NCI-H1694 (cell line): ENCODE measurements around the gene POLR3B.
"Not testable (repeated sequence)": the region's sequence is repeated elsewhere in the genome, so short reads cannot be mapped to it uniquely, and the experiment has no call there.

Experiments
- DNase-seq: peaks from one replicate; lab custom pipeline; 2025; lab: John Stamatoyannopoulos, UW

Gene POLR3B

DNA sequence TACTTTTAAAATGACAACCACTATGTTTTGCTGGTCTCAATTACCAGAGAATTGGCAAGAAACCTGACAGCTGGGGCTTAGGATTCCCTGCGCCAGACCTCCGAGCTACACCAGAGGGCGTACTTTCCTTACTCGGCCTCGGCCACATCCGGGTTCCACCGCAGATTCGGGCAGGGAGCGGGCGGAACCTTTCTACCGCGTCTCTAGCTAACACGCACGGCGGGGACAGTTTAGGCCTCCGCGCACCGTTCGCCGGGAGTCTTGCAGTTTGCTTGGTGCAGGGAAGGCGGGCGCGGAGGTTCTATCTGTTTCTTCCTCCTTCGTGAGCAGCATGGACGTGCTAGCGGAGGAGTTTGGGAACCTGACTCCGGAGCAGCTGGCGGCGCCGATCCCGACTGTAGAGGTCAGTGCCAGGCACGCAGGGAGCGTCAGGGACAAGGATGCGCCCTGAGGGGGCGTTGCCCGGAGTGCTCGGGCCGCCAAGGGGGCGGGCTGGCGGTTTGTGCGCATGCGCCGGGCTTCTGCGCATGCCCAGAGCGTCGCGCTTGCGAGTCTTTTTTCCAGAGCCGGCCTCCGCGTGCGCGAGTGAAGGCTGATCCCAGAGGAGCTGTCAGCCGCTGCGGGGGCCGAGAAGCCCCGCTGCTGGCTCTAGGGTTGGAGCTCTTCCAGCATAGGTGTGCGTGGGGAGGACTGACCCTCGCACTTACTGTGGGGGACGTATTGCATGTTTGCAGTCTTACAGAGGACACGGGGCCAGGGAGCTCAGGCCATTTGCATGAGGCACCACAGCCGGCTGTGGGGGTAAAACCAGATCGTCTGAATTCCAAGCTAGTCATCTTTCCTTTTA, at the start of gene POLR3B:
Gene POLR3B, plus strand, starts transcription at position 200 of the 847 bp plus-strand sequence. Its CDS starts 132 bp downstream, at position 332.
- peak; percentile 91 for DNase-seq

DNA sequence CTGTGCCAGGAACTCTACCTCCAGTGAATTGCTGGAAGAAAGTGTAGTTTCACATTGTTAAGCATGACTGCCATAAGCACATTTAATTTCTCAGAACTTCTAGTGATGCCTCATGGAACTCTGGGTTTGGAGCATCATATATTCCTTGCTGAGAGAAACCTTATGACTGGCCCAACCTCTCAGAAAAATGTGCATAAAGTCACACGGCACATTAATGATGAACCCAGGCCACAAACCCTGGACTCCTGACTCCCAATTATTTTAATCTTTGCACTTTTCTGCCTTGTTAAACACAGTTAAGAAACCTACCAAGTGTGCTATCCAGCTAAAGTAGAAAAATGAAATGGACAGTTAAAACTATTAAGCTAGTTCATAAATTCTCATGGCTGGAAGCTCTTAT, 49.4 kb upstream of the POLR3B start:
- no peak for DNase-seq

GRCh38 chr12:106308611-106309010, 48.9 kb upstream of the POLR3B start:
- DNase-seq: no peak

- DNase-seq: no peak
These were observed 47.7 kb upstream of the POLR3B start for GRCh38 chr12:106309671-106310505.

DNA sequence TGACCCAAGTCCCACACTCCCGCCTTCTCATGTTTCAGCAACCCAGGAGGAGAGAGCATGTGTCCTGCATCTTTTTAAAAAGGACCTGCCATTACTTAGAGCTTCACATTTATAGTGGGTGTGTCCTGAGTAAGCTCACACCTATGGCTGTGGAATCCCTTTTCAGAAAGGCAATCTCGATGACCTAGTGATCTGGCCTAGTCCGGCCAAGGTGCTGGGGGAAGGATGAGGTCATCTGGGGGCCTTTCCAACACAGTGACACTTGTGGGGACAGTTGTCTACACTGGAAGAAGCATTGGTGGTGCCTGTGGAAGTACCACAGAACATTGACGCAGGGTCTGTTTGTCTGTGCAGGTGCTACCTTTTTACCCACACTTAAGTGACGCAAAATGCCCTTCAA, 46.9 kb upstream of the POLR3B start:
- DNase-seq: no peak

DNA sequence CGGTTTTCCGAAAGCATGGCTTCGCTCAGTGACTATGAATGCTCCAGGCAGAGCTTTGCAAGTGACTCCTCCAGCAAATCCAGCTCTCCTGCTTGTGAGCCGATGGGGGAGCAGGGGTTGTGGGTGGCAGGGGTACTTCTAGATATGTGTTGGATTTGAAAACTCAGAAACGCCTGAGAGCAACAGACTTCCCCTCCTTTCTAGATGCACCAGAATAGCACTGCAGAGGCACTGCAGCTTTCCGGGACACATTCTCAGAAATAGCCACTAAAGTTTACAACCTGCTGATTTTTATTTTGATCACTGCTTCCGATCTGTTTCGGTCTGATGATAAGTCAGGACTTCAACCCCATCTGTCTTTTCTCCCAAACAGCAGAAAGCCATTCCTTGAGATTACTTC, 46.4 kb upstream of the POLR3B start:
- DNase-seq: no peak

GRCh38 chr12:106313413-106313812, 44.1 kb upstream of the POLR3B start:
- DNase-seq: not testable (repeated sequence)

DNA sequence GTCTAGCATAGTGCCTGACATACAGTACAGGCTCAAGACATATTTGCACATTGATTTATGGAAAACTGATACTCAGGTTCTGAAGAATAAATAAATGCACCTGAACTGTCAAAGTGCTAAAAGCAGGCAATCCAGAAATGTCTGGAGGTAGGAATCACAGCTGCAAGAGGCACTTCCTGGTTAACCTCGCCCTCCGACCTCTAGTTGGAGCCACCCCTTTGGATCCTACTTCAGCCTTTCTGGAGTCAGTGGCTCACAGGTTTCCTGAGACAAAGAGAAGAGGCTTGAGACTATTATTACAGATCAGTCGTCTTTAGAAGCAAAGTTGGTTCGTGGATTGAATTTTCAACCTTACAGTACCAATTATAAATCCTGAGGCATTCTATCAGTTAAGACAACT, 42.0 kb upstream of the POLR3B start:
- DNase-seq: no peak

GRCh38 chr12:106317406-106318082, 40.0 kb upstream of the POLR3B start:
- DNase-seq: no peak

- DNase-seq: no peak
These were observed 36.3 kb upstream of the POLR3B start for GRCh38 chr12:106321139-106321850.

DNA sequence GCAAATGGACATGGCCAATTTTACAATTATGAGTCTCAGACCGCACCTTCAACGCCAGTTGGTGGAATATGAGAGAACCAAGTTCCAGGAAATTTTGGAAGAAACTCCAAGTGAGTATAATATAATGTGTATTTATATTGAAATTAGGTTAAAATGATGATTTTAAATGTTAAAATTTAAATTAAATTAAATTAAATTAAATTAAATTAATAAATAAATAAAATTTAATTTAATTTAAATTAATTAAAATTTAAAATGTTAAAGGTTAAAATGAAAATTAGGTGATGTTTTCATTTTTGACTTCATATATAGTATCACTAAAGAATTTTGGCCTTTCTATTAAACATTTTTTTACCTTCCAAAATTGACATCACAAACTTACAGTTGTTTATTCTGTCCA, 34.0 kb upstream of the POLR3B start:
- DNase-seq: no peak

- no peak for DNase-seq
These were observed 30.2 kb upstream of the POLR3B start for GRCh38 chr12:106327309-106327869.

- DNase-seq: no peak
These were observed 28.8 kb upstream of the POLR3B start for GRCh38 chr12:106328735-106329134.

GRCh38 chr12:106329231-106329982, 28.1 kb upstream of the POLR3B start:
- DNase-seq: no peak

GRCh38 chr12:106331599-106331998, 25.9 kb upstream of the POLR3B start:
- DNase-seq: no peak

- DNase-seq: no peak
These were observed 25.0 kb upstream of the POLR3B start for GRCh38 chr12:106332536-106332935.

- no peak for DNase-seq
These were observed 24.5 kb upstream of the POLR3B start for GRCh38 chr12:106333010-106333409.

DNA sequence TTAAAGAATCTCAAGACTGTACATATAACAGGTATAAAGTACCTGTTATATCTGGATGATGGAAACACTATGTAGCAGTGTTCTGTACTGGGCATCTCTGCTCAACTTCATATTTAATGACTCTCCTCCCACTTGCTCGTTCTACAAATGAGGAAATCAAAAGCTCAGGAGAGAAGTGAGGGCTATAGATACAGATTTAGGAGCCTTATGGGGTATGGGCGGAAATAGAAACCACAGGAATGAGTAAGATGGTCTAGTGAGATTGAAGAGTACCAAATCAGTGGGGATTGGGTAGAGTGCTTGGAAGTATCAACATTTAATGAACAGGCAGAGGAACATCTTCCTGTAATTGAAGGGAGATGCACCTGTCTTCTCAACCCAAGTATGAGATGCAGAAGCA, 23.8 kb upstream of the POLR3B start:
- DNase-seq: no peak

DNA sequence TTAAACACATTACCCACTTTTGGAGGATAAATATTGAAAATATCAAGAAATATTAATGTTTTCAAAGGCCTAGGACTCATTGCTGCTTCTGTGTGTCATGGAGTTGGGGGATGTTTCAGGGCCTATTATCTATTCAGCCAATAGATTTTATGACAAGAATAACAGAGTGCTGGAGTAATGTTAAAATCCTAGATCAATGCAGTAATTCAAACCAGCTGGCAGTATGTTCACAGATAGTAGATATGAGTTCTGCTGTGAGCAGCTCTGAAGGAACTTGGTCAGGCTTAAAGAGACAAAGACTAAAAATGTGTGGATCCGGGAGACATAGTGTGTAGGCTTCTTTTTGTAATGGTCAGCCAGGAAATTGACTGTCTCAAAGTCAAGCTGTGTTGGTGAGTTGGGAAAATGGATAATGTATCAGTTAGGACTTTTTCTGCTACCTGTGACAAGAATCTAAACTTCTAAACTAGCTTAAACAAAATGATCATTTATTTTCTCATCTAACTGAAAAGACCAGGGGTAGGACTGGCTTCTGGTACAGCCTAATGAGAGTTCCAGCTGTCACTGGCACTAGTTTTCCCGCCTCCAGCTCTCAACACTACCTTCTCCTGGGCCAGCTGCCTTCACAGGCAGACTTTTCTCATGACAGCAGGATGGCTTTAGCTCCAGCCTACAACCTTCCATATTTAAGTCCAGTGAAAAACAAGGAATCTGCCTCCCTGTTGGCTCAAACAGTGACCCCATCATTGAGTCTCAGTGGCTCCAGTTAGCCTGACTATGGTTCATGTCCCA, 16.3 kb upstream of the POLR3B start:
- peak; percentile 60 for DNase-seq
